ENCODE measurements around the gene CD38. TPM values are rescaled to one million over a fixed set of nuclear protein-coding genes. Genes with fewer than 3 reads are reported as not detected.
"Not testable (repeated sequence)": the region's sequence is repeated elsewhere in the genome, so short reads cannot be mapped to it uniquely, and the experiment has no call there.

Gene CD38
- polyA plus RNA-seq, 1 donor, result 0.94 TPM

GRCh38 chr4:15799141-15799540, 21.0 kb downstream of the CD38 start:
- no peak for DNase-seq (ENCODE audit: low read depth)

- no peak for DNase-seq (ENCODE audit: low read depth)
Observed at GRCh38 chr4:15799701-15800100, 21.6 kb downstream of the CD38 start.

GRCh38 chr4:15802497-15802896, 24.4 kb downstream of the CD38 start:
- not testable (repeated sequence) for DNase-seq (ENCODE audit: low read depth)

DNA sequence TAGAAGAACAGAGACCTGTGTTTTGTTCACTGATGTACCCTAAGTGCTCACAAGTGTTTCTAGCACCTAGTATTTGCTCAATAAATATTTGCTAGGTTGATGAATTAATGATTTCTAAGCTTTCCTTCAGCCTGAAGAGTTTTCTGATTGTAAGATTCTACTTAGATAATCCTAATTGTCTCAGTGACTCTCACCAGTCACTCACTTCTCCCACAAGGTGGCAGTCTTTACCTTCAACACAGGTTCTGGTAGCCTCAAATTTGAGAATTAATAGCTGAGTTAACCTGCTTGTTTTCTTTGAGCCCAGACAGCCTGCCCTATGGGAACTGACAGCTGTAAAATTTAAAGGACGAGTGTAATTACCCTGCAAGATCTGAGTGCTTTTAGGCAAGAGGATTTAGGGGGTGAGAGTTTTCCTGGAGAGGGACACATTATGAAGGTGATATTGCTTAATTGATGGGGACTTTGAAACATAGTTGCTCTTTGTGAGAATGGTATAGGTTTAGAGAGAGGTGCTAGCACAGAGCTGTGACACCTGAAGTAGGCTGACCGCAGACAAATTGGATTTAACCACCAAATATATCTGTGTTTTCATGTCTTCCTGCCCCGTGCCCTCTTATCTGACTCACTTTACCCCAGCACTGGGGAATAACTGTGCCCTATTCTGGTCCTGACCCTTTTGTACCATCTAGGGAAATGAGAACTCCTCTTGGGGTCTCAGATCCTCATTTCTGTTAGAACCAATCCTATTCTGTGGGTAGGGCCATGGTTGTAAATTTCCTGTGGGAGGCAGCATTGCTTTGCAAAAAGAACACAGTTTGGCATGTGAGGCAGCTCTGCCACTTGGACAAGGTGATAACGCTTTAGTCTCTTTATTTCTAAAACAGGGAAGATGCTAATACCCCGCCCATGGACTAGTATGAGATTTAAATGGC, 27.7 kb downstream of the CD38 start:
- DNase-seq (ENCODE audit: low read depth), result no peak

DNA sequence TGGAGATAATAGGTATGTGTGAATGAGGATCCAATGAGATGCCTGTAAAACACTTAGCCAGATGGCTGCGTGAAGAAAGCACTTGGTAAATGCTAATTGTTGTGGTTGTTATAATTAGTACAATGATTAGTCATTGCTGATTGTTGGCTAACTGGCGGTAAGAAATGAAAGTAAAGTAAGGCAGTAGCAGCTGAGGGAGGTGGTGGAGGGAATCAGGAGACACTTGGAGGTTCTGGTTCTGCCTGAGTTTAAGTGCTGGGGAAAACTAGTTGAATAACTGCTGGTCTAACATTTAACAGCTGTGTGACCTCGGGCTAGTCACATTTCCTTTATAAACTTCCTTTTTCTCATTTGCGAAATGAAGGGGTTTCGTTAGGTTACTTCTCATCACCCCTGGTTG, 30.9 kb downstream of the CD38 start:
- DNase-seq (ENCODE audit: low read depth), result no peak

GRCh38 chr4:15809466-15809865, 31.3 kb downstream of the CD38 start:
- DNase-seq (ENCODE audit: low read depth), result no peak

DNA sequence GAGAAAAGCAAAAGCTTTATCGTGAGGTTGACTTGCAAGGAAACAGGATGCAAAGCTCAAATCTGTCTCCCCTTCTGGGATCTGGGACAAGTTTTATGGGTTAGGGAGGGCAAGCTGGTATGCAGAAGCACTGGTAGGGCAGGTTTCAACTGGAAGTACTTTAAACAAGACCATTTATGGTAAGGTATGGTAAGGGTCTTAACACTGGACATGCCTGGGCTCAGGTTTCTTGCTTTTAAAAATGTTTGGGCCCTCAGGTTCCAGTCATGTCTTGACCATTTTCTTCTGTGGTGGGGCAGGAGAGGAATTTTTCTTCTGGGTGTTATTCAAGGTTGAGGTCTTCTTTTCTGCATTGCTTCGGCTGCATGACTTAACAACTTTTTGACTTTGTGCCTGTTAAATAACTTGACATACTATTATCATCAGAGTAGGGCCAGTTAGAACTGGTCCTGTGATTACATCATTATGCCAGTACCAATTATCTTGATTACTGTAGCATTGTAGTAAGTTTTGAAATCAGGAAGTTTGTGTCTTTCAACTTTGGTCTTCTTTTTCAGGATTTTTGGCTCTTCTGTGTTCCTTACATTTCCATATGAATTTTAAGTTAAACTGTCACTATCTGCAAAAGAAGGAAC, 33.7 kb downstream of the CD38 start:
- DNase-seq (ENCODE audit: low read depth), result no peak

- no peak for DNase-seq (ENCODE audit: low read depth)
Observed at GRCh38 chr4:15832523-15833451, 54.7 kb downstream of the CD38 start.

DNA sequence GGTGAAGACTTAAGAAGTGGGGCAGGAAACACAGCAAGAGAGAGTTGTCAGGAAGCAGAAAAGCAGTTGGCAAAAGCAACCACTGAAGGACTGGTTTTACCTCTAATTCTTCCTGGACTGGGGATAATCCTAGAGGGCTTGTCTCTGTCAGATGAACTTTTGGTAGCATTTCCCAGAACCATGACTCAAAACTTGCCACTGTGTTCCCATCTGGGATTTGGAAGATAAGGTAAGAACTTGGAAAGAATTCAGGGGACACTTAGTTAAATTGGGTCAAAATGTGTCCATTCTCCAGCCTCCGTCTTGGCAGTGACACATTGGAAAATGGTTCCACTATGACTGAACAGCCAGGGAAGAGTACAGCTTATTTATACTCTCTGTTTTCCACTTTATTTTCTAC, 55.7 kb downstream of the CD38 start:
- DNase-seq (ENCODE audit: low read depth), result no peak

DNA sequence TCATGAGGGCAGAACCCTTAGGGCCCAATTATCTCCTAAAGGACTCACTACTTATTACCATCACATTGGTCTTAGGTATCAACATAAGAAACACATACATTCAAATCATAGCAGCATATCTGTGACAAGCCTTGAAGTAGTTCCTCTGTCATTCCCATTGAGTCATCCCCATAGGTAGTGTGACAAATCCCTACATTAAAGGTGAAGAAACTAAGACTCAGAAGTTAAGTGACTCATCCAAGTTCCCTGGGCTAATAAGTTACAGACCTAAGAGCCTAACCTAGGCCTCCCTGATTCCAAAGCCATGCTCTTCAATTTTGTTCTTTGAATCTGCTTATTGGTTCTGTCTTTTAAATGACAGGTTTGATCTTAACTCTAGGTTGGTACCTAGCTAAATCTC, 58.2 kb downstream of the CD38 start:
- no peak for DNase-seq (ENCODE audit: low read depth)

DNA sequence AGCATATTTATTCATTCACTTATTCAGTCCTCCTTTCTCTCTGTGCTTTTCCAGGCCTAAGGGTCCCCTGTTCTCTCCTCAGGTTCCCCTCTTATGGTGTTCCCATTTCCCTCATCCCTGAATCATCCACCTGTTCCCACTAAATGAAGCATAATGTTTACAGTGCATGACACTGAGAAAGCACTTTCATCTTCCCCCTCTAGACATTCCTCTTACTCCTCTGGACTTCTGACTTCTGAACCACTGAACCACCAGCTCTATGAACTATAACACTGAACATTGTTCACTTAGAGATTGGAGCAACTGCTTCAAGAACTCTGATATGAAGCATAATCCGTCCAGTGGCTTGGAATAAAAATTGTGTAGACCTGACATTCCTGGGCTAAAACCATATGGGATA, 59.5 kb downstream of the CD38 start:
- no peak for DNase-seq (ENCODE audit: low read depth)

DNA sequence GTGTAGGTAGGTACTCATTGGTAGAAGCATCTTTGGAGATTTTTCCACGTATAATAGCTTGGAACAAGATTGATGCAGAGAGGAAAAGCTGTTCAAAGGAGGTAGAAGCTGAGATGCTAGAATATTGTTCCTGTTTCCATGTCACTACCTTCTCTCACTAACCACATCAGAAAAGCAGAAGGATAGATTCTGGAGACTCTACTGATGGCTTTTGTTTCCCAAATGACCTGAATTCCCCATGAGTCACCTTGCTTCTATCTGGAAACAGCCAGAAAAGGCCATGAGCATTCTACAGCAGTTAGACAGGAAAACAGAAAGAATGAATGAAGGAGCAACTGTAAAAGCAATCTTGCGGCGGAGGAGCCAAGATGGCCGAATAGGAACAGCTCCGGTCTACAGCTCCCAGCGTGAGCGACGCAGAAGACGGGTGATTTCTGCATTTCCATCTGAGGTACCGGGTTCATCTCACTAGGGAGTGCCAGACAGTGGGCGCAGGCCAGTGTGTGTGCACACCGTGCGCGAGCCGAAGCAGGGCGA, 63.1 kb downstream of the CD38 start:
- not testable (repeated sequence) for DNase-seq (ENCODE audit: low read depth)

DNA sequence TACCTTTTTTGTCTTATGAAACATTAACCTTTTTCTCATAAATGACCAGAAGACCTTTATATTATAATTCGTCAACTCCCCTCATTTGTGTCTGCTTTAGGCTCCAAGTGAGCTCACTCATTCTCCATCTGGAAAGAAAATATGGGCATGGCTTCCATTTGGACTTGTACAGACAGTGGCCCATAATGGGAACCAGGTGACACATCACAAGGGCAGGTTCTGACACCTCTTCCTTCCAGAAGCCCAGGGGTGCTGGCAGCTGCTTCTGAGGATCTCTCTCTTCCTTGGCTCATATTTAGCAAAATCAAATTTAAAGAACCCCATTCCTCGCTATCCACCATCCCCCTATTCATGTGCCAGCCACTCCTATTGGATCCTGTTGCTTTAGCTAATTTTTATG, 69.6 kb downstream of the CD38 start:
- no peak for DNase-seq (ENCODE audit: low read depth)

GRCh38 chr4:15848191-15848842, 70.2 kb downstream of the CD38 start:
- DNase-seq (ENCODE audit: low read depth), result no peak

DNA sequence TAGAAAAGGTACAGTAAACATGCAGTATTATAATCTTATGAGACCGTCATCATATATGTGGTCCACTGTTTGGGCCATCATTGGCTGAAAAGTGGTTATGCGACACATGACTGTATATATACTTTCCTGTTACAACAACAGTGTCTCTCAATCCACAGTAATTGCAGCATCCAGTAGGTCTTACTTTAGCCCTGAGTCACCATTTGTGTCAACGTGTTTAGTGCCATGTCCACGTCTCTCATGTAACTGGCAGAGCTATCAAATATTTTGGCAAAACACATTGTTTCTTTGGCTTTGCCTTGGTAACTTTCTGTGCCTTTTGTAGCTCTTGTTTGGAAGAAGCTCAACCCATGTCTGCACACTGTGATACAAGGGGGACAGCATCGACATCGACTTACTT, 73.8 kb downstream of the CD38 start:
- no peak for DNase-seq (ENCODE audit: low read depth)

DNA sequence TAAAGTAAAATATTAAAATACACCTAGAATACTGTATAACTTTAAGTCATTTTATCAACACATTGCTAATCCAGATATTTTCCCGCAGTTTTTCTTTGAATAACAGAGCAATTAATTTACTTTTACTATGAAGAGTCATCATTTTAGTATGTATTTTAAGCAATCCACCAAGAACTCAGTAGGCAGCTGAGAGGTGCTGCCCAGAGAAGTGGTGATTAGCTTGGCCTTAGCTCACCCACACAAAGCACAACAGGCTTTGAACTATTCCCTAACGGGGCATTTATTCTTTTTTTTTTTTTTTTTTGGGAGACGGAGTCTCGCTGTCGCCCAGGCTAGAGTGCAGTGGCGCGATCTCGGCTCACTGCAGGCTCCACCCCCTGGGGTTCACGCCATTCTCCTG, 74.4 kb downstream of the CD38 start:
- DNase-seq (ENCODE audit: low read depth), result no peak

DNA sequence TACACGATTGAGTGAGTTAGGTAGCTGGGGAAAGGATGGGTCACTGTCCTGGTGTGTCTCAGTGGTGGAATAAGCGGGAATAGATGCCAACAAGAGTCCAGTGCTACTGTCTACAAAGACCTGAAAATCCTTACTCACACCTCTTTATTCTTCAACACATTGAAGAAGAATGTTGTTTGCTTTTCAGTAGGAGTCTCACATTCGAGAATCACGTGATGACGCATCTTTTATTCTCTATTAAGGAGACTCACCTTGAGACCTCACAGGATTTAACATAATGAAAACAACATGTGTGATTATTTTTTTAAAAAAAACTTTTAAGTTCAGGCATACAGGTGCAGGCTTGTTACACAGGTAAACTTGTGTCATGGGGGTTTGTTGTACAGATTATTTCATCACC, 75.2 kb downstream of the CD38 start:
- no peak for DNase-seq (ENCODE audit: low read depth)

DNA sequence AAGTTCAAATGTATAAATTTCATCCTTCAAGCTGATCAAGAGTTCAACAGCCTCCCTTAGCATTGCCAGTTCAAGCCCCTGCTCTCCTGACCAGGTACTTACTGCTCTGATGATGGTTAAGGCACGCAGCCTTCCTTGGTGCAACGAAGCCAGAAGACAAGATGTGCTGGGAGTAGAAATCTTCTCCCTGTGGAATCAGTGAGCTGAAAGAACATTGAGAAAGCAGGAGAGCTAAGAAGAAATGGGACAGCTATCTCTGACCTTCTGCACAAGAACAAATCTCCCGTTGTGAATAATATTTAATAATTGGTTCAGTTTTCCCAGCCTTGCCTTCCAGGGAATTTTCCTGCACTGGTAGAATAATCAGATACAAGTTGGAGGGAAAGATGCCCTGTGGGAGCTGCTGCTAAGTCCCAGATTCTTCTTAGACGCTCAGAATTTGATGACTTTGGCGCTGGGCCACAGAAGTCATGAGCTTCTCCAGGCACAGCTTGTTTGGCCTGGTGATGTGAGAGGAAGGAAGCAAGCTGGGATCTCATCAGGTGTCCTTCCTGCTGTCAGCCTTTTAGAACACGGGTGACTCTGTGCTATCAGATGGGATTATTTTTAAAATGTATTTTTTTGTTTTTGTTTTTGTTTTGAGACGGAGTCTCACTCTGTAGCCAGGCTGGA, 77.8 kb downstream of the CD38 start:
- DNase-seq (ENCODE audit: low read depth), result no peak

DNA sequence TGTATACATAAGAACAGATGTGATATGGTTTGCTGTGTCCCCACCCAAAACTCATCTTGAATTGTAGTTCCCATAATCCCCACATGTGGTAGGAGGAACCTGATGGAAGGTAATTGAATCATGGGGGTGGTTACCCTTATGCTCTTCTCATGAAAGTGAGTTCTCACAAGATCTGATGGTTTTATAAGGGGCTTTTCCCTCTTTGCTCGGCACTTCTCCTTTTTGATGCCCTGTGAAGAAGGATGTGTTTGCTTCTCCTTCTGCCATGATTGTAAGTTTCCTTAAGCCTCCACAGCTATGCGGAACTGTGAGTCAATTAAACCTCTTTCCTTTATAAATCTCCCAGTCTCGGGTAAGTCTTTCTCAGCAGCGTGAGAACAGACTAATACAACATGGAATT, 83.1 kb downstream of the CD38 start:
- not testable (repeated sequence) for DNase-seq (ENCODE audit: low read depth)

DNA sequence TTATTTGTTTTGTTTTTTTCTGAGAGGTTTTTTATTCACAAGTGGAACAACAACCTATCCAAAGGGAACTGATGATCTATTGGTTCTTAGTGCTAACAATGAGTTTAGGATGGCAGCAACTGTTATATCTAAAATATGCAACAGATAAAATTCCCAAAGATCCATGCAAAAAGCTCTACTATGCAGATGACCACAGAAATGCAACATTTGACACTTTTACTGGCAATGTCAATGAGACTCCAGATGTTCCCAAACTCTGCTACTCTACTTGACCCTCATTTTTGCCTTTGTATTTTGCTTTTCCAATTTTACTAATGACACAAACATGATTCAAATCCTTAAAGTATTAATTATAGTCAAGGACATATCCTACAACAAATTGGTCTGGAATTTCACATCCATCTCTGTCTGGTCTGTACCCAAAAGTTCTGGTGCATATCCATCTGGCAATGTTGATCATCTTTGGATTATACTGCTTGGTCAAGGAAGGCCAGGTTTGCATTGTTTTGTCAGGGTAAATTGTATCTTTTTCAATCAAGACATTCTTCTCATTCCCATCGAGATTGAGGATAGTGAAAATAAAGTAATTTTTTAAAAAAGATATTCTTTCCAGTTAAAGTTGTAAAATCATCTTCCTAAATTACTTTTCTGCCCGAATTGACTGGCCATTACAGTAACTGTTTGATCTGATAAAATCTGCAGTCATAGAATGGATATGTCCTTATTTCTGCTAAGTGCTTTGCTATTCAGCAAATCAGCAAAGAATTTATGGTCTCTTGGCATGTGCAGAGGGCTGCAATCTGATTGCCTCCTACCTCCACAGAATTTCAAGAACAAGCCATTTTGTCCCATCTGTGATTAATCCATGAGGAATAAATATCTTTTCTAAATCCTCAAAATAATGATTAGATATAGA, 86.8 kb downstream of the CD38 start:
- no peak for DNase-seq (ENCODE audit: low read depth)
